T-cell (primary cell): Measurements from ENCODE around the gene RHOT2. TPM values are rescaled to one million over a fixed set of nuclear protein-coding genes. Genes with fewer than 3 reads are reported as not detected.

ENCODE experiments used
- ATAC-seq, 4 experiments: fragments of 200-7000 bp in 3 of 4; fragments of 150-1000 bp in 1 of 4; cut with Tn5 transposase; replicated peaks in 1 of 4; 1 replicate in 3 of 4; 2 replicates in 1 of 4; pipeline ENCODE4 v1.10.0; 2021; ENCODE audit warnings: moderate library complexity in 3 of 4, mild to moderate bottlenecking in 2 of 4, moderate number of reproducible peaks in 1 of 4
- CTCF ChIA-PET, 2 donors: fragments of 300-600 bp; sonication (Branson Sonifier 250); formaldehyde crosslinking; loops; one replicate each; lab custom pipeline; 2022; ENCODE audit warnings: antibody characterized with exemption in 2 of 2; lab: Charles Lee
- POLR2A ChIA-PET, 2 donors: fragments of 300-600 bp; sonication (Branson Sonifier 250); formaldehyde crosslinking; loops; one replicate each; lab custom pipeline; 2022; ENCODE audit warnings: antibody characterized with exemption in 2 of 2; lab: Charles Lee
- DNase-seq, 35 experiments: peaks; one replicate each; pipeline versions ENCODE4 v3.0.0 to v3.0.0-alpha.2; 2013 to 2023
- H3K27ac ChIP-seq: one replicate; pipeline ENCODE4 v1.5.1; 2013; ENCODE audit warnings: low read length
- H3K27me3 ChIP-seq, 2 experiments: replicated peaks in 1 of 2; 1 replicate in 1 of 2; 2 replicates in 1 of 2; pipeline versions ENCODE4 v1.6.1 to v1.7.0; 2013; ENCODE audit warnings: low read length in 1 of 2, mixed read lengths in 1 of 2; ENCODE audit not compliant: control insufficient read depth in 2 of 2, insufficient read depth in 2 of 2; ENCODE audit errors: extremely low read depth in 1 of 2
- H3K36me3 ChIP-seq, 2 donors: 1 replicate in 1 of 2; 2 replicates in 1 of 2; pipeline versions ENCODE4 v1.6.1 to v1.7.0; 2013; ENCODE audit warnings: low read length in 1 of 2; ENCODE audit not compliant: control insufficient read depth in 2 of 2, insufficient read depth in 1 of 2; ENCODE audit errors: extremely low read depth in 1 of 2
- H3K4me1 ChIP-seq, 2 experiments: 1 replicate in 1 of 2; 2 replicates in 1 of 2; pipeline versions ENCODE4 v1.6.1 to v1.7.0; 2013; ENCODE audit warnings: low read length in 2 of 2, mixed read lengths in 1 of 2; ENCODE audit not compliant: insufficient read depth in 2 of 2, control insufficient read depth in 1 of 2; ENCODE audit errors: extremely low read depth in 1 of 2
- H3K4me3 ChIP-seq, 2 donors: 1 replicate in 1 of 2; 2 replicates in 1 of 2; pipeline versions ENCODE4 v1.5.1 to v1.7.0; 2013; ENCODE audit warnings: mild to moderate bottlenecking in 2 of 2, low read length in 1 of 2, moderate library complexity in 1 of 2; ENCODE audit not compliant: control insufficient read depth in 1 of 2; ENCODE audit errors: extremely low read depth in 1 of 2
- H3K9me3 ChIP-seq: 2 replicates; pipeline ENCODE4 v1.7.0; 2013
- H3K27ac Mint-ChIP-seq, 2 donors: one replicate each; pipeline ENCODE4 v1.8.0; 2020 to 2021; ENCODE audit warnings: mild to moderate bottlenecking in 2 of 2, mixed read lengths in 2 of 2
- H3K27me3 Mint-ChIP-seq, 2 donors: one replicate each; pipeline ENCODE4 v1.8.0; 2021 to 2022; ENCODE audit warnings: mixed read lengths in 2 of 2
- H3K36me3 Mint-ChIP-seq: one replicate; pipeline ENCODE4 v1.8.0; 2021; ENCODE audit warnings: mixed read lengths
- H3K4me1 Mint-ChIP-seq, 3 donors: one replicate each; pipeline ENCODE4 v1.8.0; 2020 to 2022; ENCODE audit warnings: mixed read lengths in 3 of 3, mild to moderate bottlenecking in 1 of 3
- H3K4me3 Mint-ChIP-seq, 3 donors: one replicate each; pipeline ENCODE4 v1.8.0; 2020 to 2022; ENCODE audit warnings: mild to moderate bottlenecking in 3 of 3, mixed read lengths in 3 of 3, moderate library complexity in 3 of 3
- H3K9me3 Mint-ChIP-seq, 3 donors: one replicate each; pipeline ENCODE4 v1.8.0; 2020 to 2022; ENCODE audit warnings: mixed read lengths in 3 of 3
- WGBS: methylation state at CpG from one replicate; pipeline ENCODE4 v1.1.5; 2013; ENCODE audit warnings: missing lambda C conversion rate; ENCODE audit not compliant: insufficient coverage; 5-methylcytosine and 5-hydroxymethylcytosine counted together
- total RNA-seq, 35 experiments: library from RNA in 6 of 35; stranded (reverse) in 6 of 35; fragments of 120-200 nt in 1 of 35; gene quantifications; one replicate each; pipeline versions ENCODE4 v1.2.1 to v1.2.4 and lab custom pipeline; 2013 to 2026

Gene RHOT2
- total RNA-seq, 5 donors from 2014 or later (not counting 1 experiment from before 2014, with no cell fraction given) = 181 to 320 (median 286) TPM

- Histone ChIP-seq H3K4me1 (peaks cover 0 to 5% of the 10 kb centered on the region in 2 experiments), H3K36me3 (peaks cover 13 to 20% of the 10 kb centered on the region in 2 donors), H3K9me3 (no peaks in the 10 kb centered on the region), H3K27ac (no peak overlapping the region), H3K4me3 (no peak overlapping the region), H3K27me3 (no peaks in the 10 kb centered on the region)
- Mint-ChIP-seq H3K27ac (no peak overlapping the region), H3K4me1 (peaks cover 0 to 1% (median 0%) of the 10 kb centered on the region in 3 donors), H3K36me3 (no peaks in the 10 kb centered on the region), H3K4me3 (no peak overlapping the region), H3K27me3 (no peaks in the 10 kb centered on the region), H3K9me3 (no peaks in the 10 kb centered on the region)
- WGBS = 89% methylated on average over 29 of the region's 29 CpGs
- ChIA-PET POLR2A (interaction anchor here in 1 of 2 donors (0.6 kb wide), 1 partner anchor 31 kb away, joined by 3 read pairs; no protein-coding TSS in a partner anchor), CTCF (no interaction called here)
- ATAC-seq (no peak), DNase-seq (no peak)
These were observed 38.6 kb upstream of the RHOT2 start for GRCh38 chr16:629185-629832.

DNA sequence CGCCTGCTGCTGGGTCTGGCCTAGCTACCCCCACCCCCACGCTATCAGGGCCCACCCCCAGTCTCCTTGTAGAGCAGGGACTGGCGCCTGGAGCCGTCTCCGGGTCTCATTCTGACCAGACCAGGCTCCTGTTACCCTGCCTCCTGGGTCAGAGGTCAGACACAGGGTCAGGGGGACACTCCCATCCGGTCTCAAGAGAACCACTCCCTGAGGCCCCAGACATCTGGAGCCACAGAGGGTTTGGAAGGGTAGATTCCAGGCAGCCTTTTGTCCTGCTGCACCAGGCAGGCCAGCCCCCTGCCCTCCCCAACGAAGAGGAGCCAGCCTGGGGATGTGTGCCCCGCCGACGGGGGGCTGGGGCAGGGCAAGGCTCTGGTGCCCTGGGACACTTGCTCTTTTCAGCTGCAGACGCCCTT is 38.1 kb upstream of the RHOT2 start:
- no peak overlapping the region for H3K27ac ChIP-seq
- Mint-ChIP-seq H3K27ac (no peak overlapping the region), H3K27me3 (no peaks in the 10 kb centered on the region), H3K9me3 (no peaks in the 10 kb centered on the region), H3K4me1 (peaks cover 0 to 4% (median 2%) of the 10 kb centered on the region in 3 donors), H3K36me3 (no peaks in the 10 kb centered on the region), H3K4me3 (no peak overlapping the region)
- DNase-seq (no peak), ATAC-seq (no peak)
- ChIA-PET CTCF (no interaction called here), POLR2A (interaction anchor here in 1 of 2 donors (0.6 kb wide), 1 partner anchor 31 kb away, joined by 3 read pairs; no protein-coding TSS in a partner anchor)
- no peak overlapping the region for H3K4me3 ChIP-seq
- H3K4me1 ChIP-seq = peaks cover 0 to 10% of the 10 kb centered on the region in 2 experiments
- H3K9me3 ChIP-seq = no peaks in the 10 kb centered on the region
- no peaks in the 10 kb centered on the region for H3K27me3 ChIP-seq
- peaks cover 16 to 19% of the 10 kb centered on the region in 2 donors for H3K36me3 ChIP-seq
- WGBS = 84% methylated on average over 11 of the region's 11 CpGs

DNA sequence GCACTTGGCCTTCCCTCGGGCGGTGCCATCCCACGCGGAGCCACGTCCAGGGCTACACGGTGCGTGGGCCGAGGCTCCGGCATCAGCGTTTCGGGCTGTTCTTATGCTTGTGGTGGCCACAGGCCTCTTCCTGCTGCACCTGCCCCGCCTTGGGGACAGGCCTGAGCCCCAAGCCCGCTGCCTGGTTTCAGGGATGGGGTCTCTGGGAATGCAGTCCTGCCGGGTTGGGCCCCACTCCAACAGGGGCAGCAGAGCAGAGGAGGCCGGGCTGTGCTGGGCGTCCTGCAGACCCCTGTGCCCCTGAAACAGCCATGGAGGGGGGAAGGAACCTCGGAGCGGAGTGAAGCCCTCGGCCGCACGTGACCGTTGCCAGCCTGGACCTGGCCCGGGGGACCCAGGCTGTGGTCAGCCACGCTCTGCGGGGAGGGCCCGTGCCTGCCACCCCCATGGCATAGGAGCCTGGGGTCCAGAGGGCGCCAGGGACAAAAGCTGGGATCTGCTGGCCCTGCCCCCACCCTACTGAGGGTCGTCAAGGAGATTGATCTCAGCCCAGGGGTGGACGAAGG is 37.6 kb upstream of the RHOT2 start:
- H3K4me3 Mint-ChIP-seq = no peak overlapping the region
- DNase-seq (no peak), ATAC-seq (no peak)
- POLR2A ChIA-PET = no interaction called here
- peaks cover 3 to 15% of the 10 kb centered on the region in 2 experiments for H3K4me1 ChIP-seq
- no peaks in the 10 kb centered on the region for H3K27me3 Mint-ChIP-seq
- no peaks in the 10 kb centered on the region for H3K9me3 ChIP-seq
- no peak overlapping the region for H3K27ac ChIP-seq
- no peaks in the 10 kb centered on the region for H3K36me3 Mint-ChIP-seq
- no peak overlapping the region for H3K4me3 ChIP-seq
- H3K27ac Mint-ChIP-seq = no peak overlapping the region
- CTCF ChIA-PET = no interaction called here
- peaks cover 0 to 4% (median 3%) of the 10 kb centered on the region in 3 donors for H3K4me1 Mint-ChIP-seq
- WGBS = 62% methylated on average over 23 of the region's 29 CpGs
- H3K27me3 ChIP-seq = no peaks in the 10 kb centered on the region
- H3K9me3 Mint-ChIP-seq = no peaks in the 10 kb centered on the region
- H3K36me3 ChIP-seq = peaks cover 15 to 16% of the 10 kb centered on the region in 2 donors

GRCh38 chr16:630815-631405 is 37.0 kb upstream of the RHOT2 start, which contains the start of gene WFIKKN1:
TSS of gene WFIKKN1 (plus strand) at chr16:630985. CDS start at chr16:631254, 269 bp downstream.
- Histone ChIP-seq H3K27ac (no peak within 1 kb of the TSS), H3K4me3 (no peak within 1 kb of the TSS), H3K36me3 (peaks cover 13 to 14% of the 10 kb centered on the region in 2 donors), H3K27me3 (no peaks in the 10 kb centered on the region), H3K9me3 (no peaks in the 10 kb centered on the region), H3K4me1 (peaks cover 5 to 20% of the 10 kb centered on the region in 2 experiments)
- DNase-seq (no peak), ATAC-seq (no peak)
- ChIA-PET POLR2A (no interaction called here), CTCF (no interaction called here)
- no peaks in the 10 kb centered on the region for H3K27me3 Mint-ChIP-seq
- no peaks in the 10 kb centered on the region for H3K9me3 Mint-ChIP-seq
- WGBS = 8% methylated on average over 20 of the region's 23 CpGs
- H3K4me1 Mint-ChIP-seq = peaks cover 0 to 4% (median 3%) of the 10 kb centered on the region in 3 donors
- no peak within 1 kb of the TSS for H3K4me3 Mint-ChIP-seq
- H3K27ac Mint-ChIP-seq = no peak within 1 kb of the TSS
- no peaks in the 10 kb centered on the region for H3K36me3 Mint-ChIP-seq

DNA sequence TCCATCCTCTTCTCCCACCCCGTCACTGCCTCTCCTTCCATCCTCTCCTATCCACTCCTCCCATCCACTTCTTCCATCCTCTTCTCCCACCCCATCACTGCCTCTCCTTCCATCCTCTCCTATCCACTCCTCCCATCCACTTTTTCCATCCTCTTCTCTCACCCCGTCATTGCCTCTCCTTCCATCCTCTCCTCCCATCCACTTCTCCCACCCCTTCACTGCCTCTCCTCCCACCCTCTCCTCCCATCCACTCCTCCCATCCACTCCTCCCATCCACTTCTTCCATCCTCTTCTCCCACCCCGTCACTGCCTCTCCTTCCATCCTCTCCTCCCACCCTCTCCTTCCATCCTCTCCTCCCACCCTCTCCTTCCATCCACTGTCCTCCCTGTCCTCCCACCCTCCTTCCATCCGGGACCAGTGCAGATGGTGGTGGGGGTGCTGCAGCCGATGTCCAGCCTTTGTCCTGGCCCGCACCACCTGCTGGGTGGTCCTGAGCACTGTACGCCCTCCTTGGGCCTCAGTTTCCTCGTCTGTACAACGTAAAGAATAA is 36.0 kb upstream of the RHOT2 start:
- H3K27ac Mint-ChIP-seq = no peak overlapping the region

More for the DNA sequence above, 36.0 kb upstream of the RHOT2 start:
- Mint-ChIP-seq H3K9me3 (no peaks in the 10 kb centered on the region), H3K4me3 (no peak overlapping the region), H3K36me3 (no peaks in the 10 kb centered on the region), H3K27me3 (peaks cover 0 to 3% of the 10 kb centered on the region in 2 donors), H3K4me1 (peaks cover 6 to 8% (median 7%) of the 10 kb centered on the region in 3 donors)
- POLR2A ChIA-PET = no interaction called here
- H3K4me3 ChIP-seq = no peak overlapping the region
- peaks cover 9% of the 10 kb centered on the region in 2 donors for H3K36me3 ChIP-seq
- H3K27ac ChIP-seq = no peak overlapping the region
- H3K4me1 ChIP-seq = peaks cover 5 to 26% of the 10 kb centered on the region in 2 experiments
- H3K9me3 ChIP-seq = no peaks in the 10 kb centered on the region
- DNase-seq = no peak
- no peak for ATAC-seq
- WGBS = 72% methylated on average over 5 of the region's 9 CpGs
- no peaks in the 10 kb centered on the region for H3K27me3 ChIP-seq
- CTCF ChIA-PET = no interaction called here
